NCI-H524 treated with DMSO at 0.1 percent for 48 hours (cell line): ENCODE data around the gene ITGB5.

ENCODE experiments used
- DNase-seq: peaks from one replicate; lab custom pipeline; 2025; lab: John Stamatoyannopoulos, UW

ITGB5 gene

DNA sequence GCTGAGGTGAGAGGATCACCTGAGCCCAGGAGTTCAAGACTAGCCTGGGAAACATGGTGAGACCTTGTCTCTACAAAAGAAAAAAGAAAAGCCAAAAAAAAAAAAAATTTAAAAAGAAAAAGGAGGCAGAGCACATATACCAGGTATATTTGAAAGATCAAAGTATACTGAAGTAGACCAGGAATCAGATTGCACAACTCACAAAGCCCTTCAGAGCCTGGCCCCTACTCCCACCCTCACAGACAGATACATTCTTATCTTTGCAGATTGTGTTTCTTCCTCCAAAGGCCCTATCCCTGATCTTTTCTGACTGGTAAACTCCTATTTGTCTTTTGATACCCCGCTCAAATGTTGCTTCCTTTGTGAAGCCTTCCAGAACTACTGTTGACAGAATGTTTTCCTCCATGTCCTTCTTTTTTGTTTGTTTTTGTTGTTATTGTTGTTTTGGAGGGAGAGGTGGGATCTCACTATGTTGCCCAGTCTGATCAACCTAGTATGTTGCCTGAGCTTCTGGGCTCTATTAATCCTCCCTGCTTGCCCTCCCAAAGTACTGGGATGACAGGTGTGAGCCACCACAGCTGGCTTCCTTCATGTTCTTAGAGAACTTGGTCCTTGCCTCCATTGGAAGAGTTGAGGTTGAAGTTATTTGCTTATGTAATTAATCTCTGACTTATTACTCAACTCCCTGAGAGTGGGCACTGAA lies 9.8 kb upstream of the ITGB5 start:
- DNase-seq = no peak

DNA sequence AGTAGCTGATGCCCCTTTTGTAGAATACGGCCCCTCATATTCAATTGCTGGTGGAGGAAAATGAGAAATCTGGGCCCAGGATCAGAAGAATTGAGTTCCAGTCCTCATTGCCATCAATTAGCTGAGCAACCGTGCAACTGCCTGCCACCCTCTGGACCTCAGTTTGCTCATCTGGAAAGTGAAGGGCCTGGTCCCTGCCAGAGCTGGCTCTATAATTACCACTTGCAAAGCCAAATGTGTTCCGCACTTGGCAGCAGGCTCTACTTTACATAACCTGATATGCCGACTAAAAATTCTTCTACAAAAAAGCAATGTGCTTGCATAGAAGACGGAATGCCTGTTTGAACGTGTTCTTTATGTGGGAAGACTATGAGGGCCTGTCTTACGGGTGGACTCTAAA lies 8.6 kb upstream of the ITGB5 start:
- no peak for DNase-seq

DNA sequence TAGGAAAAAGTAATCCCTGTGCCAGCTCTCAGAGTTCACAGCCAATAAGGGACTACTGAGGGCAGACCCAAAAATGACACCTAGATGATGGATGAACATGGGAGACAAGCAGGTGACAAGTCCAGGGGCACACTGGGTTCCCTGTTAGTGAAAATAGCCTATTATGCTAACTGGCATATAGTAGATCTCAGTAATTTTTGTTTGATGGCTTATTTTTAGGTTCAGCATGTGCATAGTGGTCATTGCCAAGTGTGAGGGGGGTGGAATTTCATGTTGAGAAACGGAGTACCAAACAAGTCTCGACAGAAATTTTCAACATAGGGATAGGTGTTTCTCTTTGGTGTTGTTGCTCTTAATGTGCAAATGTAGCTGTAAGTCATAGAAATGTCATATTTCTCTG lies 6.4 kb upstream of the ITGB5 start:
- DNase-seq = no peak

DNA sequence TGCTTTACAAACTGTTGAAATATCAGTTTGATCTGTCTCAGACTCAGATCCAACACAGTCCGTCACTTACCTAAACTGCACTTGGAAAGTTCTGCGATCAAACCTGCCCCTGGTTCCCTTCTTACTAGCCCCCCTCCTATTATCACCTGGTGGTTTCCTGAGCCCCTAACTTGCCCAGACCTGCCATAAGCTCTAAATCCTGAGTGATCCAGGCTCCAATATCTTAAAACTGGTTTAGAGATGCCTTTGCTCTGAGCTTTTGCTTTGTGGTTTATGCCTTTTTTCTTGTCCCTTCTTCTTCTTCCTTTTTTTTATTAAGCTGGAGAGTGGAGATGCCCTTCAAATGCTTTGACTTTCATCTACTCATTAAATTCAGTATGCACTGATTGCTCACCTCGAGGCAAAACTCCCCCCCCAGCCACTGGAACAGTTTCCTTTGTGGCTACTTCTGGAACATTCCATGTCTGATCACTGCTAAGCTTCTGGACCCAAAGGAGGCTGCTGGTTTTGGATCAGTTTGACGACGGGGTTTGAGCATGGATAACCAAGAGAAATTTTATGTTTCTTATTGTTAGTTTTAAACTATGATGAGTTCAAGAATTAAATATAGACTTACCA lies 3.5 kb upstream of the ITGB5 start:
- no peak for DNase-seq

DNA sequence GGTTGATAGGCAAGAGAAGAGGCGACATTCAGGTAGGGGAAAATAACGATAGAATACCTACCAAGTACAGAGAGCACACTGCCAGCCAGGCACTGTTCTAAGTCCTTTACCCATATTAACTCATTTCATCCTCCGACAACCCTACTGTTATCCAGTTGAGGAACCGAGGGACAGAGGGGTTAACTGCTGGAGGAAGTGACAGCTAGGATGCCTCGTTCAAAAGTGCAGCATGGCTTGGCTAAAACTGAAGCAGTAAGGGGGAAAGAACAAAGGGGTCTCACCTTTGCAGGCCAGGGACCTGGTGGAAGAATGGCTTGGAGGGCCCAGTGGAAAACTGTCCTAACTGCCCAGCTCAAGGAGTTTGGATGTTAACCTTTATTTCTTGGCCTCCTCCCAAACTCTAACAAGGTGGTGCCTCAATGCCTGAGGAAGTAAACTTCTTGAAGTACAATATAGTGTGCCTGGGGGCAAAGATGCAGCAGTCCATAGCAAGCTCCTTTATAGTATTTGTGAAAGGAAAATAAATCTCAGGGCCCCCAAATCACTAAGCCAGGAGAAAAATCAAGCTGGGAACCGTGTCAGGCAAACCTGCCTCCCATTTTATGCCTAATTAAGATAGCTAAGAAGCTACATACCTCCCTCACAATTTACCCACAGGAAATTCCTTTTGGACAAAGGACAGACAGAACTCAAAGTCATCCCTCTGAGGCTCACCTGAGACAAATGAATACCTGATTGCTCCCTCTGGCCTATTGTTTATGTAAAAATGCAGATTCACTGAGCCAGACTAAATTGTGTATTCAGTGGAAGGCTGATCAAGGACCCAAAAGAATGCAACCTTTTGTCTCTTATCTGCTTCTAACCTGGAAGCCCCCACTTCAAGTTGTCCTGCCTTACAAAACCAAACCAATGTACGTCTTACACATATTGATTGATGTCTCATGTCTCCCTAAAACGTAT lies 1.6 kb upstream of the ITGB5 start:
- no peak for DNase-seq

DNA sequence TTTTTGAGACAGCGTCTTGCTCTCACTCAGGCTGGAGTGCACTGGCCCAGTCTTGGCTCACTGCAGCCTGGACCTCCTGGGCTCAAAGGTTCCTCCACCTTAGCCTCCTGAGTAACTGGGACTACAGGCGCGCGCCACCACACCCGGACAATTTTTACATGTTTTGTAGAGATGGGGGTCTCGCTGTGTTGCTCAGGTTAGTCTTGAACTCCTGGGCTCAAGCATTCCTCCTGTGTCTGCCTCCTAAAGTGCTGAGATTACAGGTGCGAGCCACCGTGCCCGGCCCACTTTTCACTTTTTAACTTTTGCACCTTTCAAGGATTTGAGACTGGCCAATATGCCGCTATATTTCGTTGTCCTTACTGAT lies 750 bp upstream of the ITGB5 start:
- DNase-seq = no peak

DNA sequence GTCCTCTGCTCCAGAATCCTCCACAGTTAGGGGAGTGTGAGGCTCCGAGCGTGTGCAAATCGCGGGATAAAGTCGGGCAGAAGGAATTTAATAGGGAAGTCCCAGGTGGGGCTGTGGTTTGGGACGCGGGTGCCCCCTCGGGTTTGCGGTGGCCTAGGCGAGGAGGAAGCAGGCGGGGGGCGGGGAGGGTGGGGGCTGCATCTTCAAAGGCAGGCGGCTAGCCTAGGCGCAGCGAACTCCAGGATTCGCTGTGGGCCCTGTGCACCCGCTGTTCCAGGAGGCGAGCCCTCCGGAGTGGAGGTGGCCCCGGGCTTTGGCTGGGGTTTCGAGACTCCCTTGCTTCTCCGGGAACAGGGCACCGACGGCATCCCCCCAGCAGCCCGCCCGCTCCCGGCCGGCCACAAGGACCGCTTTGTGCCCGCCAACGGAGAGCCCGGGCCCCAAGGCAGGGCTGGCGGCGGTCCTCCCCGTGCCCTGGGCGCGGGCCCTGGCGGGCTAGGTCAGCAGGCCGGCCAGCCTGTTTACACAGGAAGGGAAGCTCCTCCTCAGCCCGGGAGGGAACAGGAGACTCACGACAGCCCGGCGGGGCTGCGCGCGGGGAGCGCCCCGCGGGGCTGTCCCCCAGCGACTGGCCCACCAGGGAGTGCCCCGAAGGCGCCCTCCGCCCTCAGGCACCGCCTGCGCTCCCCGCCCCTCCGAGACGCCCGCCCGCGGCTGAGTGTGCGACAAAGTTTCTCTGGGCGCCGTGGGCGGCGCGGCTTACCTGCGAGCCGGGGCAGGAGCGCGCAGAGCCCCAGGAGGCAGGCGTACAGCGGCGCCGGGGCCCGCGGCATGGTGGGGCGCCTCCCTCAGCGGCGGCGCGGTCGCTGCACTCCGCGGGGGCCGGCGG lies 753 bp downstream of the ITGB5 start:
- no peak for DNase-seq

DNA sequence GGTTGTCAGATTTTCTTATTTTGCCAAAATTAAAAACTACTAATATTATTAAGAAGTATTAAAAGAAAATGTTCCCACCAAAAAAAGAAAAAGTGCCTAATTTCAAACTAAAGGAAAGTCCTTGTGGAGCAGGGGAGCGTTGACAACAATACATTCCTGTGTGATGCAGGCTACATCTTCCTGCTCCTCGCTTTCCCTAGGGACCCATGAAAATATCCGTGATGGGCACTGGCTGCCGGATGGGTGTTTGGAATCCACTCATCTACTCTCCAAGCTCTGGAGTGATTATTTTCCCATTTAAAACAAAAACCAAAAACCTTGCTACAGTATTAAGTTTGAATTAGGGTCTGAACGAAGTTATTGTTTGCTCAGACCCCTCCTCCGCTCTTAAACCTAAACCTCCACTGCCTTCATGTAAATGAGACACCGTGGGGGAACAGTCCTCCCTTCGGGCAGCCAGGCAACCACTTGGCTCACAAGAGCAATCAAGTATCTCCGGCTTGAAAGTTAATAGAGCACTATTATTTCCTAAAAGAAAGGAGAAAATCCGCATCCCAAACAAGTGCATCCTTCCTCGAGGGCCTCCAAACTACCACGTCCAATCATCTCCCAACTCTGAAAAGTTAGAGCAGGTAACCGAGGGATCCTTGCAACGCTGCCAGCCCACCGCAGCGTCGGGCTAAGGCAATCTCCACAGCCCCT lies 1.5 kb downstream of the ITGB5 start:
- no peak for DNase-seq

DNA sequence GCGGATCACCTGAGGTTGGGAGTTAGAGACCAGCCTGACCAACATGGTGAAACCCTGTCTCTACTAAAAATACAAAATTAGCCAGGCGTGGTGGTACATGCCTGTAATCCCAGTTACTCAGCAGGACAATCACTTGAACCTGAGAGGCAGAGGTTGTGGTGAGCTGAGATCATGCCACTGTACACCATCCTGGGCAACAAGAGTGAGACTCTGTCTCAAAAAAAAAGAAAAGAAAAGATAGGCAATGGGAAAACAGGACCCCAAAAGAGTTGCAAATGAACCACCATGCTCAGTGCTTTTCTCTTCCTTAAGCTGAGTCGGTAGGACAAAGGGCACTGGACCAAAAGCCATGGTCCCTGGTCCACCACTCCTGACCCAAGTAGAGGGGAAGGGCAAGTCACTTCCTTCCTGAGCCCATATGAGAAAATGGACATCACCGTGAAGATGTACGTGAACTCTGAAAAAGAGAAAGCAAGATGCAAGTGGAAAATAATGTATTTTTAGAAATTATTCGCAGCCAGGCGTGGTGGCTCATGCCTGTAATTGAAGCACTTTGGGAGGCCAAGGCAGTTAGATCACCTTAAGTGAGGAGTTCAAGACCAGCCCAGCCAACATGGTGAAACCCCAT lies 2.6 kb downstream of the ITGB5 start:
- no peak for DNase-seq

DNA sequence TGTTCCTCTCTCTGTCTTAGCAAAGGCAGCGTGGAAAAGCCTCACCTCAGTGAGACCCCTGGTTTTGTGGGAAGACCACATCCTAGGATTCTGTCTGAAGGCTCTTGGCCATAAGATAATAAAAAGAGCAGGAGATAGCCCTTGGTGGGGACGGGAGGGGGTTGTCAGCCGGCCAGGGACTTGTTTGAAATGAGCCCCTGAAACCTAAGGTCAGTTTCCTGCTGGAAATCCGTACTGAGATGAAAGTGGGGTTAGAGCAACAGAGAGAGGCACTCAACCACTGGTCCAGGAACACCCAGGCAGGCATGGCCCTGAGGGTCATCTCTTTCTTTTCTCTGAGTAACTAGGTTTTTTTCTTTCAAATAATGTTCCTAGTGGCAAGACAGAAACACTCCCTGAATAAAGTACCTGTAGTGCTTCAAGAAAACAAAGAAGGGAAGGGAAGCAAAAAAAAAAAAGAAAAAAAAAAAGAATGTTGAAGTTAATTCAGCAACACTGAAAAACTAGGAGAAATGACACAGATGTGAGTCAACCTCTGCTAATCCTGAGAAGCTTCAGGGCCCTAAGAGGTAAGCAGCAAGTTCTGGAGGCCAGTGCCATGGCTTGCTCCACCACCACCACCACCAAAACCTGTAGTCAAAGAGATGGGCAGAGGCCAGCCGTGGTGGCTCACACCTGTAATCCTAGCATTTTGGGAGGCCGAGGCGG lies 3.2 kb downstream of the ITGB5 start:
- DNase-seq = no peak

DNA sequence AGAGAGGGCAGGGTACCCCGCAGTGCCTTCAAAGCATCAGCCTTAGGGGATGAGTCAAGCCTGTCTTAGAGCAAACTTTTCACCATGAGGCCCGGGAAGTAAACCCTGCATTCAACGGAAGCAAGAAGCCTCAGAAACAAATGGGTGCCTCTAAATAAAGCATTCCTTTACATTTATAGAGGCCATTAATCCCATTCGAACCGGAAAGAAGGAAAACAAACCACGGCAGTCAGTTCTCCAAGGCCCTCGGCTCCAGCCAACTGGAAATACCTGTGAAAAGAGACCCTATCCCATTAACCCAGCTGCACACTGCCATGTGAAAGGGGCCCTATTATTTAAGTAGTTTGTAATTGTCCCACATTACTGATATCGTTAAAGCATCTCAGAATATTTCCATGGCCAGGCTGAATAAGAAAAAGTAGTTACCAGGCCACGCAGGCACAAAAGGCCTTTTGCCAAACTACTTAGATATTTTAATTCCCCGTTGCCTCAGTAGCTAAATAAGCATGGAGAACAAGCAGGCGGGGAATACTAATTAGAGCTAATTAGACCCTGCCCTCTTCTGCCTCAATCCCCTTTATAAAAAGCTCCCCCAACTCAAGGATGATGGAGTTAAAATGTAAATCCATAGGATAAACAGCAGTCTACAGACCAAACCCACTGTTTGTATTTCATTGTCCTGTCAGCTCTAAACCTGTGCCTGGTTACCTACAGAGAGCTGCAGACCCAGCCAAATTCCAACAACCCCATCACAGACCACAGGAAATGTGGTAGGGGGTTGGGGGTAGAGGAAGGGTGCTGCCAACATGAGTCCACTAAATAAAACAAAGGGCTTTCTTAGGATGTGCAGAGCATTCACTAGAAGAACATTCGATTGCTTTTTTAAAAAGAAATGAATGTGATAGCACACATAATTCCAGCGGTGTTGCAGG lies 4.1 kb downstream of the ITGB5 start:
- no peak for DNase-seq

DNA sequence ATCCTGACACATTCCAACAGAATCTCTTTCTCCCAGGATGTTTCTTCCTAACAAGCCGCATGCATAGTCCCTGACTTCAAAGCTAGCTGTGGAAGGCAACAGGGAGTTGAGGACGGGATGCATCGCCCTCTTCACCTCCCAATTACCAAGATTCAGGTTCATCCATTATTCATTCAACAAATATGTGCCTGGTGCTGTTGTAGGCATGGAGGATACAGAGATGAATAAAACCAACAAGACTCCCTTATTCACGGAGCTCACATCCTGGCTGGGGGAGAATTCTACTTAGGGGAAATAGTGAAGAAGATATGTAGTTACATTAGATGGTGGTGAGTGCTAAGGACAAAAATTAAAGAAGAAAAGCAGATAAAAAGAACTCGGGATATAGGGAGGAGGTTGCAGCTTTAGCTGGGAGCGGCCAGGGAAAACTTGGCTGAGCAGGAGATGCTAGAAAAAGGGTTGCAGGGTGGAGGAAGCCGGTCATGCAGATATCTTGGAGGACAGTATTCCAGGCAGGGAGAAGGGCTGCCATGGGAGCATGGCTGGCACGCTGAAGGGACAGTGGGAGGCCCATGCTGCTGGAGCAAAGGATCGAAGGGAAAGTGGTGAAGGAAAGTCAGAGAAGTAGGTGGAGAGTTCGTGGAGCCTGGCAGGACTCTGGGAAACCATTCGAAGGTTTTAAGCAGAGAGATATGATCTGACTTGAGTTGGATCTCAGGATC lies 5.0 kb downstream of the ITGB5 start:
- no peak for DNase-seq

DNA sequence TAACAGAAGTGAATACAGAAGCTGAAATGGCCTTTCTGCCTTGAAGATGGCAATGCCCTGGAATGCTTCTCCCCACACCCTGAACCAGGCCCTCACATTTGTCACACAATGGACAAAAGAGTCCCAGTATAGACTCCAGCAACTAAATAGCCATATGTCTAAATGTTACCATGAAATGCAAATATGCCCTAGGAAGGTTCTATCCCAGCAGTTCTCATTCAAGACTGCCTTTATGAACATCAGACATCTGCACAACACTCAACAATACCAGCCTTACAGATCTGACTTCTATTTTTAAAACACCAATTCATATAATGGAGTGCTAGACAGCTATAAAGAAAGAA lies 7.9 kb downstream of the ITGB5 start:
- no peak for DNase-seq

DNA sequence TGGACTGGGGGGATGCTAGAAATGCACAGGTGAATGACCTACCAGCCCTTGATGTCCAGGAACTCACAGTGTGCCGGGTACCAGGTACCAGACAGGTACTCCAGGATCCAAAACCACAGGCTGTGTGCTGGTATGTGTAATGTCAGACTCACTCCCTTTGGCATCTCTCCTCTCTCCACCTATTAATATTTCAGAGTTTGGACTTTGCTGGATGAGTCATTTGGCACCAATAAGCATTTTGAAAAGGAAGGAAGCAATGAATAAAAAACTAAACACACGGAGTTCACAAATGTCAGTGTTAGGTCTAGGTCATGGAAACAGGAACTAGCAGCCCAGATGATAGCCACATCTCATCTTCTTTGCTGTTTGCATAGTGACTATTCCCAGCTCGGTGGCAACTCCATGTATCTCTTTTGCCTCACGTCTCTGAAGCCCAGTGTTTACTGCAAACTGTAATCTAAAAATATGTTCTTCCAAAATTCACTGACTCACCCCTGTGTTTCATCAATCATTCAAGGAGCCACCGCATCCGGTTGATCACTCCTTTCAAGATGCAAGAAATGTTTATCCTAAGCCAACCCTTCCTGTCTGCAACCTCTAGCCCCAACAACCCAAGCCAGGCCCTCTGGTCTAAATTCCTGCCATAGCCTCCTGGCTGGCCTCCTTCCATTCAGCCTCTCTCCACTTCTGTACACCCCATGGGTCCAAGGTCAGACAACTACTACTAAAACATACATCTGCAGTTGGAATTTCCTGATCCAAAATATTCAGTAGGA lies 8.4 kb downstream of the ITGB5 start:
- DNase-seq = no peak

DNA sequence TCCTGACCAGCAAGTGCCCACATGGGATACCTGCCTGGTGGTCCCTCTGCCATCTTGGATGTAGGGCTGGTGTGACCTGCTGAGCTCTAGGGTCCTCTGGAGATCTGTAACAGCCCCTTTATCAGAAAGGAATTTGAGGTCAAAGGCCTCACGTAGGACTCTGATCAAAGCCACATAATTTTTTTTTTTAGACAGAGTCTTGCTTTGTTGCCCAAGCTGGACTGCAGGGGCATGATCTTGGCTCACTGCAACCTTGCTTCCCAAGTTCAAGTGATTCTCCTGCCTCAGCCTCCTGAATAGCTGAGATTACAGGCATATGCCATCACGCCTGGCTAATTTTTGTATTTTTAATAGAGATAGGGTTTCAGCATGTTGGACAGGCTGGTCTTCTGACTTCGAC lies 9.5 kb downstream of the ITGB5 start:
- no peak for DNase-seq

DNA sequence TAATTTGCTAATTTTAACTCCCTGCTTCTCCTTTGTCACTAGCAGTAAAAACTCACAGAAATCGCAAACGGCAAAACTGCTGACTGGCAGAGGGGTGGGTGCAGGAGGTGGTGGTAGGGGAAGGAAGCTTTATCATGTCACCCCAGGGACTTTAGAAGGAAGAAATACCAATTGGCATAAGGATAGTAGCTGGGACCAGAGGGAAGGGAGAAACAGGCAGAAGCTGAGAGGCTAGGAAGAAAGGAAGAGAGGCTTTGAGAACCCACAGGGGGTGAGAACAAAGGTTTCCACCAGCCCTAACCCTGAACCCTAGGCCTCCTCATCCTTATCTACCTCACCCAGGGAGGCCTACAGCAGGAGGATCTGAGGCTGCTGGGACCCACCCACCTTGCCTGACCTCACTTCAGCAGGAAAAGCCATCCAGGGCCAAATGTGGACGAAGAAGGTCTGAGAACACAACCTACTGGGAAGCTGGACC lies 10.7 kb downstream of the ITGB5 start:
- DNase-seq = no peak

DNA sequence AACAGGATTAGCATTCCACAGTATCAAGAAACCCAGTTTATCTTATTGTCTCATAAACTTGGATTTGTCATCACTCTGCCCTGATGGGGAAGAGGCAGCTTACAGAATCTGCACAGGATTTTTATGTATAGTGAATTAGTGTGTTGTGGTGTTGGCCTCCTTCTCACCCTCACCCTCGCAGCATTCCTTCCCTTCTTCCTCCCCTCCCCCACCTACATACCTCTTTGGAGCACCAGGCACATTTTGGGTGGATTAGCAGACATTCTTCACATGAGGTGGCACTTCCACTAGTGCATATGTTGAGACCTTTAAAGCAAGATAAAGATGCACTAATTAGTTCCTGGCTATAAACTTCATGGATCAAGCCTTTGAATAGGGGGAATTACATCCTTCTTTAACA lies 13.9 kb downstream of the ITGB5 start:
- no peak for DNase-seq

DNA sequence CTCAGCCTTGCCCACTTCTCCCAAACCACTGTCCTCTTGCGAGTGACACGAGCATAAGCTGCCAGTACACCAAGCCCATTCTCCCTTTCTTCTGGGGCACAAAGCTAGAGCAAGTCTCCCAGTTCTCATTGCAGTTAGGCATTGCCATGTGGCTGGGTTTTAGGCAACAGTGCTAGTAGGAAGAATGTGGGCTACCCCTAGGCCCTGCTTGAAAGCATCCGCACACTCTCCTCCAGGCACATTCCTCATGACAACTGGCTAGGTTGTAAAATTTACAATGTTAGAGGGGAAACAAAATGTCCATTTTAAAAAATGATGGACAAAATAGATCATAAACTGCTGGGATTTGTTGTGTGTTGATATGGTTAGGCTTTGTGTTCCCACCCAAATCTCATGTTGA lies 19.7 kb downstream of the ITGB5 start:
- DNase-seq = no peak
